Stimulated activated CD8-positive, alpha-beta memory T cell treated with anti-CD3 and anti-CD28 coated beads, Interleukin-2, amount 100 ng/mL, for 48 hours (primary cell): ENCODE measurements around the gene PTH1R.

Experiments used
- DNase-seq, 2 donors: peaks; one replicate each; pipeline ENCODE4 v3.0.0-alpha.2; 2020; ENCODE audit warnings: low read depth in 2 of 2

The PTH1R gene

GRCh38 chr3:46877406-46878125 is at the start of gene PTH1R:
TSS of gene PTH1R (plus strand) at chr3:46877721. CDS start at chr3:46883560, 5,839 bp downstream.
- DNase-seq: no peak

GRCh38 chr3:46829699-46830208 is 47.8 kb upstream of the PTH1R start:
- DNase-seq: peak in 1 of 2 donors; percentile 40

GRCh38 chr3:46830801-46831200 is 46.7 kb upstream of the PTH1R start:
- DNase-seq: no peak

- no peak for DNase-seq
These were observed 46.2 kb upstream of the PTH1R start for GRCh38 chr3:46831316-46831715.

- DNase-seq: no peak
These were observed 45.7 kb upstream of the PTH1R start for GRCh38 chr3:46831841-46832240.

GRCh38 chr3:46833346-46834300 is 43.9 kb upstream of the PTH1R start:
- no peak for DNase-seq

- no peak for DNase-seq
These were observed 42.5 kb upstream of the PTH1R start for GRCh38 chr3:46835054-46835453.

GRCh38 chr3:46835491-46835890 is 42.0 kb upstream of the PTH1R start:
- DNase-seq: no peak

GRCh38 chr3:46838301-46838700 is 39.2 kb upstream of the PTH1R start:
- no peak for DNase-seq

GRCh38 chr3:46840491-46840890 is 37.0 kb upstream of the PTH1R start:
- DNase-seq: no peak

- no peak for DNase-seq
These were observed 34.0 kb upstream of the PTH1R start for GRCh38 chr3:46843508-46843907.

GRCh38 chr3:46844397-46844796 is 33.1 kb upstream of the PTH1R start:
- DNase-seq: no peak

- no peak for DNase-seq
These were observed 32.6 kb upstream of the PTH1R start for GRCh38 chr3:46844881-46845312.

- no peak for DNase-seq
These were observed 32.1 kb upstream of the PTH1R start for GRCh38 chr3:46845397-46845859.

- DNase-seq: peak; percentile 45 to 54
These were observed 31.5 kb upstream of the PTH1R start for GRCh38 chr3:46845860-46846623.

- DNase-seq: no peak
These were observed 30.6 kb upstream of the PTH1R start for GRCh38 chr3:46846624-46847542.

- no peak for DNase-seq
These were observed 29.8 kb upstream of the PTH1R start for GRCh38 chr3:46847744-46848143.

- DNase-seq: peak; percentile 36 to 40
These were observed 29.1 kb upstream of the PTH1R start for GRCh38 chr3:46848271-46849044.

GRCh38 chr3:46849045-46849631 is 28.4 kb upstream of the PTH1R start:
- DNase-seq: no peak
